ENCODE measurements around the gene C10orf62.

DNA sequence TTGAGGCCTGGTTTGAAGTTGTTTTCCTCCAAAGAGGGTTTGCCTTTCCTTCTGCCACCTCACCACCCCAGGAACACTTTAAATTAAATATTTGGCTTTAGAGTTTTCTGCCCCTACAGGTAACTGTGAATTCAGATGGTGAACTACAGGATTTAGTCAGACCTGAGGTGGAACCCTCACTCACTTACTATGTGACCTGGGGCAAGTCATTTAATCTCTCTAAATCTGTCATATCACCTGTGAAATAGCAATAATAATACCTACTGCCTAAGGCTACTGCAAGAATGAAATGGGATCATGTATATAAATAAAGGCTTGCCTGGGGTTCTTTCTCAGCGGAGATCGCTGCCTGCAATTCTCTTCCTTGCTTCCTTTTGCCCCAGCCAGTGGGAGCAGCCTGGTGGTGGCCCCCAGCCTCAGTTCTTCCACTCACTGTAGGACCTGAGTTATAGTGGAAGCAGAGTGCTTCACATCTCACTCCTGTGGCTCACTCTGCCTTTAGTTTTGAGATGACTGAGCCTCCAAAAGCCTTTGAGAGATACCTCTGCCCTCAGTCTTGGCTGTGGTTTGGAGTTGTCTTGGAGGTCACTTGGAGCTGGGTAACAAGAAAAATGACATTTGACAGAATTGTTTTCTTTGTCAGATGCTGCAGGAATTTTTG lies 23.1 kb upstream of the C10orf62 start:
- TF ChIP-seq, protein P1, sequence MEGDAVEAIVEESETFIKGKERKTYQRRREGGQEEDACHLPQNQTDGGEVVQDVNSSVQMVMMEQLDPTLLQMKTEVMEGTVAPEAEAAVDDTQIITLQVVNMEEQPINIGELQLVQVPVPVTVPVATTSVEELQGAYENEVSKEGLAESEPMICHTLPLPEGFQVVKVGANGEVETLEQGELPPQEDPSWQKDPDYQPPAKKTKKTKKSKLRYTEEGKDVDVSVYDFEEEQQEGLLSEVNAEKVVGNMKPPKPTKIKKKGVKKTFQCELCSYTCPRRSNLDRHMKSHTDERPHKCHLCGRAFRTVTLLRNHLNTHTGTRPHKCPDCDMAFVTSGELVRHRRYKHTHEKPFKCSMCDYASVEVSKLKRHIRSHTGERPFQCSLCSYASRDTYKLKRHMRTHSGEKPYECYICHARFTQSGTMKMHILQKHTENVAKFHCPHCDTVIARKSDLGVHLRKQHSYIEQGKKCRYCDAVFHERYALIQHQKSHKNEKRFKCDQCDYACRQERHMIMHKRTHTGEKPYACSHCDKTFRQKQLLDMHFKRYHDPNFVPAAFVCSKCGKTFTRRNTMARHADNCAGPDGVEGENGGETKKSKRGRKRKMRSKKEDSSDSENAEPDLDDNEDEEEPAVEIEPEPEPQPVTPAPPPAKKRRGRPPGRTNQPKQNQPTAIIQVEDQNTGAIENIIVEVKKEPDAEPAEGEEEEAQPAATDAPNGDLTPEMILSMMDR (IDR thresholded peaks at IDR 0.05 in 2 of 3, conservative IDR thresholded peaks at IDR 0.05 in 1 of 3; ENCODE audit: insufficient read depth in 2 of 3, low read depth in 1 of 3, low read length in 3 of 3), result no peak
- no peak for TF ChIP-seq HDAC6 (IDR thresholded peaks at IDR 0.05; ENCODE audit: low read depth, low read length)
- TF ChIP-seq EP300 (IDR thresholded peaks at IDR 0.05; ENCODE audit: low read length), result no peak
- TF ChIP-seq NFRKB (IDR thresholded peaks at IDR 0.05; ENCODE audit: low read depth), result no peak
- no peak for TF ChIP-seq PTBP1 (IDR thresholded peaks at IDR 0.05; ENCODE audit: low read depth, low read length)
- TF ChIP-seq, protein P2, sequence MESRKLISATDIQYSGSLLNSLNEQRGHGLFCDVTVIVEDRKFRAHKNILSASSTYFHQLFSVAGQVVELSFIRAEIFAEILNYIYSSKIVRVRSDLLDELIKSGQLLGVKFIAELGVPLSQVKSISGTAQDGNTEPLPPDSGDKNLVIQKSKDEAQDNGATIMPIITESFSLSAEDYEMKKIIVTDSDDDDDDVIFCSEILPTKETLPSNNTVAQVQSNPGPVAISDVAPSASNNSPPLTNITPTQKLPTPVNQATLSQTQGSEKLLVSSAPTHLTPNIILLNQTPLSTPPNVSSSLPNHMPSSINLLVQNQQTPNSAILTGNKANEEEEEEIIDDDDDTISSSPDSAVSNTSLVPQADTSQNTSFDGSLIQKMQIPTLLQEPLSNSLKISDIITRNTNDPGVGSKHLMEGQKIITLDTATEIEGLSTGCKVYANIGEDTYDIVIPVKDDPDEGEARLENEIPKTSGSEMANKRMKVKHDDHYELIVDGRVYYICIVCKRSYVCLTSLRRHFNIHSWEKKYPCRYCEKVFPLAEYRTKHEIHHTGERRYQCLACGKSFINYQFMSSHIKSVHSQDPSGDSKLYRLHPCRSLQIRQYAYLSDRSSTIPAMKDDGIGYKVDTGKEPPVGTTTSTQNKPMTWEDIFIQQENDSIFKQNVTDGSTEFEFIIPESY (CRISPR knock-in tag; IDR thresholded peaks at IDR 0.05), result no peak
- TF ChIP-seq ARID2 (IDR thresholded peaks at IDR 0.05), result no peak
- TF ChIP-seq DNMT1 (IDR thresholded peaks at IDR 0.05), result no peak
- TF ChIP-seq SRSF1 (IDR thresholded peaks at IDR 0.05; ENCODE audit: low read depth, low read length), result no peak
- no peak for TF ChIP-seq ZNF707 (CRISPR knock-in tag; conservative IDR thresholded peaks at IDR 0.05)
- TF ChIP-seq JUND (IDR thresholded peaks at IDR 0.05; ENCODE audit: borderline replicate concordance, low read depth, low read length), result no peak
- TF ChIP-seq JUND (tag; IDR thresholded peaks at IDR 0.05; ENCODE audit: borderline replicate concordance, low read depth, low read length), result no peak
- no peak for TF ChIP-seq SMAD2 (IDR thresholded peaks at IDR 0.05; ENCODE audit: low read depth, low read length)
- TF ChIP-seq, protein P3, sequence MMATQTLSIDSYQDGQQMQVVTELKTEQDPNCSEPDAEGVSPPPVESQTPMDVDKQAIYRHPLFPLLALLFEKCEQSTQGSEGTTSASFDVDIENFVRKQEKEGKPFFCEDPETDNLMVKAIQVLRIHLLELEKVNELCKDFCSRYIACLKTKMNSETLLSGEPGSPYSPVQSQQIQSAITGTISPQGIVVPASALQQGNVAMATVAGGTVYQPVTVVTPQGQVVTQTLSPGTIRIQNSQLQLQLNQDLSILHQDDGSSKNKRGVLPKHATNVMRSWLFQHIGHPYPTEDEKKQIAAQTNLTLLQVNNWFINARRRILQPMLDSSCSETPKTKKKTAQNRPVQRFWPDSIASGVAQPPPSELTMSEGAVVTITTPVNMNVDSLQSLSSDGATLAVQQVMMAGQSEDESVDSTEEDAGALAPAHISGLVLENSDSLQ (IDR thresholded peaks at IDR 0.05), result no peak

Data from K562 (cell line).